Mammary epithelial cell (primary cell): ENCODE measurements around the gene STX16.

ENCODE experiments used
- CTCF ChIP-seq, 2 donors: IDR thresholded peaks in 1 of 2; conservative IDR thresholded peaks in 1 of 2; 2 replicates each; pipeline ENCODE4 v1.5.1; 2011 to 2012; ENCODE audit warnings: inconsistent platforms in 2 of 2, low read length in 2 of 2, mild to moderate bottlenecking in 2 of 2, control low read depth in 1 of 2, low read depth in 1 of 2; ENCODE audit not compliant: insufficient read depth in 1 of 2; ENCODE audit errors: extremely low read depth in 1 of 2
- EZH2 ChIP-seq: IDR thresholded peaks from 2 replicates; pipeline ENCODE4 v1.6.1; 2012; ENCODE audit warnings: low read length, inconsistent platforms, borderline replicate concordance

GRCh38 chr20:58673119-58673518 lies 22.0 kb downstream of the STX16 start:
- TF ChIP-seq CTCF (conservative IDR thresholded peaks at IDR 0.05 in 1 of 2, IDR thresholded peaks at IDR 0.05 in 1 of 2; ENCODE audit: extremely low read depth in 1 of 2, insufficient read depth in 1 of 2, low read depth in 1 of 2, low read length in 2 of 2) = no peak
- TF ChIP-seq EZH2 = no peak
